GM23338 (cell line): ENCODE measurements around the gene RPS21. TPM values are rescaled to one million over a fixed set of nuclear protein-coding genes. Genes with fewer than 3 reads are reported as not detected.

Source experiments
- ATAC-seq: fragments of 200-7000 bp; cut with Tn5 transposase; 3 replicates; pipeline ENCODE4 v1.9.1; 2020
- DNase-seq: peaks from one replicate; pipeline ENCODE4 v3.0.0-alpha.2; 2015; ENCODE audit warnings: low spot score
- H2AFZ ChIP-seq: fragments of 200-600 bp; sonication (generic); 2 replicates; pipeline ENCODE4 v1.8.0; 2016; ENCODE audit warnings: antibody characterized with exemption, mild to moderate bottlenecking, moderate library complexity
- H3F3A ChIP-seq: fragments of 200-600 bp; sonication (generic); replicated peaks from 2 replicates; pipeline ENCODE4 v1.8.0; 2017; ENCODE audit warnings: antibody characterized with exemption, mixed run types, low read depth
- H3K27ac ChIP-seq: fragments of 200-600 bp; sonication (generic); 2 replicates; pipeline ENCODE4 v1.6.1; 2016; ENCODE audit warnings: low read depth
- H3K27me3 ChIP-seq: fragments of 200-600 bp; sonication (generic); 2 replicates; pipeline ENCODE4 v1.8.0; 2016; ENCODE audit warnings: mild to moderate bottlenecking, mixed run types, moderate library complexity; ENCODE audit not compliant: insufficient read depth
- H3K36me3 ChIP-seq: fragments of 200-600 bp; sonication (generic); 2 replicates; pipeline ENCODE4 v1.8.0; 2016; ENCODE audit warnings: mild to moderate bottlenecking; ENCODE audit not compliant: insufficient read depth
- H3K4me1 ChIP-seq: fragments of 200-600 bp; sonication (generic); 2 replicates; pipeline ENCODE4 v1.8.0; 2016; ENCODE audit warnings: mild to moderate bottlenecking, moderate library complexity; ENCODE audit not compliant: insufficient read depth
- H3K4me2 ChIP-seq: fragments of 200-600 bp; sonication (generic); 2 replicates; pipeline ENCODE4 v1.7.1; 2017; ENCODE audit warnings: mixed run types
- H3K4me3 ChIP-seq: fragments of 200-600 bp; sonication (generic); 2 replicates; pipeline ENCODE4 v1.6.1; 2016; ENCODE audit warnings: mixed run types
- H3K79me2 ChIP-seq: fragments of 200-600 bp; sonication (generic); replicated peaks from 2 replicates; pipeline ENCODE4 v1.8.0; 2017; ENCODE audit warnings: mild to moderate bottlenecking; ENCODE audit not compliant: insufficient read depth
- H3K9me2 ChIP-seq: fragments of 200-600 bp; sonication (generic); 2 replicates; pipeline ENCODE4 v1.8.0; 2017; ENCODE audit not compliant: insufficient read depth
- H4K20me1 ChIP-seq: fragments of 200-600 bp; sonication (generic); replicated peaks from 2 replicates; pipeline ENCODE4 v1.8.0; 2017; ENCODE audit warnings: mild to moderate bottlenecking; ENCODE audit not compliant: insufficient read depth
- H3K27ac Mint-ChIP-seq: 2 replicates; pipeline ENCODE4 v1.8.0; 2020; ENCODE audit warnings: inconsistent platforms, mild to moderate bottlenecking, moderate library complexity, mixed read lengths
- H3K27me3 Mint-ChIP-seq: 3 replicates; pipeline ENCODE4 v1.8.0; 2022; ENCODE audit warnings: low read depth, mild to moderate bottlenecking, moderate library complexity, mixed read lengths, inconsistent platforms; ENCODE audit not compliant: insufficient read depth, poor library complexity
- H3K36me3 Mint-ChIP-seq: 3 replicates; pipeline ENCODE4 v1.8.0; 2021; ENCODE audit warnings: low read depth, mild to moderate bottlenecking, inconsistent platforms, moderate library complexity, mixed read lengths
- H3K4me1 Mint-ChIP-seq: 3 replicates; pipeline ENCODE4 v1.8.0; 2020; ENCODE audit warnings: mild to moderate bottlenecking, inconsistent platforms, mixed read lengths
- H3K4me3 Mint-ChIP-seq: 3 replicates; pipeline ENCODE4 v1.8.0; 2021; ENCODE audit warnings: moderate library complexity, mild to moderate bottlenecking, inconsistent platforms, mixed read lengths
- H3K9me3 Mint-ChIP-seq: 3 replicates; pipeline ENCODE4 v1.8.0; 2020; ENCODE audit warnings: moderate library complexity, mild to moderate bottlenecking, inconsistent platforms, mixed read lengths
- CREB1 ChIP-seq: fragments of 250-450 bp; sonication (Bioruptor Pico); IDR thresholded peaks from 2 replicates; pipeline ENCODE4 v1.5.0; 2020; ENCODE audit warnings: low read depth, mild to moderate bottlenecking, moderate library complexity
- EZH2 ChIP-seq: fragments of 200-600 bp; sonication (generic); IDR thresholded peaks from one replicate; pipeline ENCODE4 v1.8.0; 2017; ENCODE audit warnings: antibody characterized with exemption, mild to moderate bottlenecking, low read depth; ENCODE audit not compliant: unreplicated experiment
- NANOG ChIP-seq: IDR thresholded peaks from 2 replicates; pipeline ENCODE4 v1.6.1; 2016; ENCODE audit warnings: antibody characterized with exemption, borderline replicate concordance
- POLR2AphosphoS5 ChIP-seq: IDR thresholded peaks from 2 replicates; pipeline ENCODE4 v1.6.1; 2016; ENCODE audit warnings: antibody characterized with exemption, low read depth
- STAT1 ChIP-seq: IDR thresholded peaks from one replicate; pipeline ENCODE4 v1.6.1; 2016; ENCODE audit warnings: antibody characterized with exemption; ENCODE audit not compliant: unreplicated experiment
- ZNF114 ChIP-seq: fragments of 250-450 bp; sonication (Bioruptor Pico); IDR thresholded peaks from 2 replicates; pipeline ENCODE4 v1.5.0; 2020; ENCODE audit warnings: mild to moderate bottlenecking, moderate library complexity
- ZNF331 ChIP-seq: fragments of 250-450 bp; sonication (Bioruptor Pico); IDR thresholded peaks from 2 replicates; pipeline ENCODE4 v1.5.0; 2020; ENCODE audit warnings: low read depth, mild to moderate bottlenecking, moderate library complexity
- polyA plus RNA-seq: library from polyadenylated mRNA; unstranded; fragments of >200 nt; fragmentation: Nextera tagmentation; extraction: Ambion mirVana; gene quantifications from 2 replicates; pipeline ENCODE4 v1.2.1, GENCODE V29; 2016
- total RNA-seq: library from RNA; depleted of rRNA; stranded (reverse); fragments of >200 nt; shearing (Covaris generic); gene quantifications from 2 replicates; pipeline ENCODE4 v1.2.3, GENCODE V29; 2014
- TF ChIP-seq, protein P1 (sequence below), 2 experiments: fragments of 200-600 bp in 1 of 2; sonication (generic) in 1 of 2; conservative IDR thresholded peaks; 2 replicates each; pipeline versions ENCODE4 v1.5.1 to v1.6.1; 2016 to 2017; ENCODE audit warnings: antibody characterized with exemption in 2 of 2, low read depth in 2 of 2, mild to moderate bottlenecking in 2 of 2, moderate library complexity in 1 of 2
- TF ChIP-seq, protein P2 (sequence below): IDR thresholded peaks from one replicate; pipeline ENCODE4 v1.6.1; 2018; ENCODE audit warnings: antibody characterized with exemption; ENCODE audit not compliant: unreplicated experiment
- TF ChIP-seq, protein P3 (sequence below): IDR thresholded peaks from 2 replicates; pipeline ENCODE4 v1.6.1; 2016; ENCODE audit warnings: antibody characterized with exemption

RPS21 gene
- total and polyA plus RNA-seq, 2 experiments from 2014 or later, result 759 to 2,298 TPM

DNA sequence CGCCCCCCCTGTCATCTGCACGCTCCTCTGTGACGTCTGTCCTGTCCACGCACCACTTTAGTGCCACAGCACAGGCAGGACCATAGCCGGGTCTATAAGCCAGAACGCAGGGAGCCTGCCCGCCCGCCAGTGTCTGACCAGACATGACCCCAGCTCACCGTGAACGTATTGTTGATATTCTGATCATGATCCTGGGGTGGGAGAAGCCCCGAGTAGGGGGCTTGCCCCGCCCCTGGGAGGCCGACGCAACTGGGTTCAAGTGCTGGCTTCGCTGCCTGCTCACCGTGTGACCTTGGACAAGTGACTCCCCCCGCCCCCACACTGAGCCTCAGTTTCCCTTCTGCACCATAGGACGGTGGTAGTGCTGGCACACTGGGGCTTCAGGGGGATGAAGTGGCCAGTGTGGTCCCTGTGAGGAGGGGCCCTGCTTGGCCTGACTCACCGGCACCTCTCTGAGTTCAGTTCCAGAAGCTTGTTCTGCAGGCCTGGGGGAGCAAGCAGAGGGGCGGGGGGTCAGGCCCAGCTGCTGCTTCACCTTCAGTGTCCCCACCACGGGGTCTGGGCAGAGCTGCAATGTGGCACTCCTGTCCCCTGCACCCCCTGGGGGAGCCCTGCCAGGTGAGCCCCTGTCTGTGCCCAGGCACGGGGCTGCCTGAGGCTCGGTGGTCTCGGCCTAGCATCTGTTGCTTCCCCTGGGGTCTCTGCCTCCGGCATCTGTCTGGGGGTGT is 31.2 kb downstream of the RPS21 start (continued):
- TF ChIP-seq, protein P1, sequence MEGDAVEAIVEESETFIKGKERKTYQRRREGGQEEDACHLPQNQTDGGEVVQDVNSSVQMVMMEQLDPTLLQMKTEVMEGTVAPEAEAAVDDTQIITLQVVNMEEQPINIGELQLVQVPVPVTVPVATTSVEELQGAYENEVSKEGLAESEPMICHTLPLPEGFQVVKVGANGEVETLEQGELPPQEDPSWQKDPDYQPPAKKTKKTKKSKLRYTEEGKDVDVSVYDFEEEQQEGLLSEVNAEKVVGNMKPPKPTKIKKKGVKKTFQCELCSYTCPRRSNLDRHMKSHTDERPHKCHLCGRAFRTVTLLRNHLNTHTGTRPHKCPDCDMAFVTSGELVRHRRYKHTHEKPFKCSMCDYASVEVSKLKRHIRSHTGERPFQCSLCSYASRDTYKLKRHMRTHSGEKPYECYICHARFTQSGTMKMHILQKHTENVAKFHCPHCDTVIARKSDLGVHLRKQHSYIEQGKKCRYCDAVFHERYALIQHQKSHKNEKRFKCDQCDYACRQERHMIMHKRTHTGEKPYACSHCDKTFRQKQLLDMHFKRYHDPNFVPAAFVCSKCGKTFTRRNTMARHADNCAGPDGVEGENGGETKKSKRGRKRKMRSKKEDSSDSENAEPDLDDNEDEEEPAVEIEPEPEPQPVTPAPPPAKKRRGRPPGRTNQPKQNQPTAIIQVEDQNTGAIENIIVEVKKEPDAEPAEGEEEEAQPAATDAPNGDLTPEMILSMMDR (conservative IDR thresholded peaks at IDR 0.05; ENCODE audit: low read depth in 2 of 2), result no peak
- TF ChIP-seq NANOG (no peak), ZNF331 (CRISPR knock-in tag) (no peak), STAT1 (no peak), CREB1 (no peak), EZH2 (no peak), POLR2AphosphoS5 (no peak)
- TF ChIP-seq, protein P2, sequence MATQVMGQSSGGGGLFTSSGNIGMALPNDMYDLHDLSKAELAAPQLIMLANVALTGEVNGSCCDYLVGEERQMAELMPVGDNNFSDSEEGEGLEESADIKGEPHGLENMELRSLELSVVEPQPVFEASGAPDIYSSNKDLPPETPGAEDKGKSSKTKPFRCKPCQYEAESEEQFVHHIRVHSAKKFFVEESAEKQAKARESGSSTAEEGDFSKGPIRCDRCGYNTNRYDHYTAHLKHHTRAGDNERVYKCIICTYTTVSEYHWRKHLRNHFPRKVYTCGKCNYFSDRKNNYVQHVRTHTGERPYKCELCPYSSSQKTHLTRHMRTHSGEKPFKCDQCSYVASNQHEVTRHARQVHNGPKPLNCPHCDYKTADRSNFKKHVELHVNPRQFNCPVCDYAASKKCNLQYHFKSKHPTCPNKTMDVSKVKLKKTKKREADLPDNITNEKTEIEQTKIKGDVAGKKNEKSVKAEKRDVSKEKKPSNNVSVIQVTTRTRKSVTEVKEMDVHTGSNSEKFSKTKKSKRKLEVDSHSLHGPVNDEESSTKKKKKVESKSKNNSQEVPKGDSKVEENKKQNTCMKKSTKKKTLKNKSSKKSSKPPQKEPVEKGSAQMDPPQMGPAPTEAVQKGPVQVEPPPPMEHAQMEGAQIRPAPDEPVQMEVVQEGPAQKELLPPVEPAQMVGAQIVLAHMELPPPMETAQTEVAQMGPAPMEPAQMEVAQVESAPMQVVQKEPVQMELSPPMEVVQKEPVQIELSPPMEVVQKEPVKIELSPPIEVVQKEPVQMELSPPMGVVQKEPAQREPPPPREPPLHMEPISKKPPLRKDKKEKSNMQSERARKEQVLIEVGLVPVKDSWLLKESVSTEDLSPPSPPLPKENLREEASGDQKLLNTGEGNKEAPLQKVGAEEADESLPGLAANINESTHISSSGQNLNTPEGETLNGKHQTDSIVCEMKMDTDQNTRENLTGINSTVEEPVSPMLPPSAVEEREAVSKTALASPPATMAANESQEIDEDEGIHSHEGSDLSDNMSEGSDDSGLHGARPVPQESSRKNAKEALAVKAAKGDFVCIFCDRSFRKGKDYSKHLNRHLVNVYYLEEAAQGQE, result no peak
- TF ChIP-seq, protein P3, sequence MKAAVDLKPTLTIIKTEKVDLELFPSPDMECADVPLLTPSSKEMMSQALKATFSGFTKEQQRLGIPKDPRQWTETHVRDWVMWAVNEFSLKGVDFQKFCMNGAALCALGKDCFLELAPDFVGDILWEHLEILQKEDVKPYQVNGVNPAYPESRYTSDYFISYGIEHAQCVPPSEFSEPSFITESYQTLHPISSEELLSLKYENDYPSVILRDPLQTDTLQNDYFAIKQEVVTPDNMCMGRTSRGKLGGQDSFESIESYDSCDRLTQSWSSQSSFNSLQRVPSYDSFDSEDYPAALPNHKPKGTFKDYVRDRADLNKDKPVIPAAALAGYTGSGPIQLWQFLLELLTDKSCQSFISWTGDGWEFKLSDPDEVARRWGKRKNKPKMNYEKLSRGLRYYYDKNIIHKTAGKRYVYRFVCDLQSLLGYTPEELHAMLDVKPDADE, result no peak

DNA sequence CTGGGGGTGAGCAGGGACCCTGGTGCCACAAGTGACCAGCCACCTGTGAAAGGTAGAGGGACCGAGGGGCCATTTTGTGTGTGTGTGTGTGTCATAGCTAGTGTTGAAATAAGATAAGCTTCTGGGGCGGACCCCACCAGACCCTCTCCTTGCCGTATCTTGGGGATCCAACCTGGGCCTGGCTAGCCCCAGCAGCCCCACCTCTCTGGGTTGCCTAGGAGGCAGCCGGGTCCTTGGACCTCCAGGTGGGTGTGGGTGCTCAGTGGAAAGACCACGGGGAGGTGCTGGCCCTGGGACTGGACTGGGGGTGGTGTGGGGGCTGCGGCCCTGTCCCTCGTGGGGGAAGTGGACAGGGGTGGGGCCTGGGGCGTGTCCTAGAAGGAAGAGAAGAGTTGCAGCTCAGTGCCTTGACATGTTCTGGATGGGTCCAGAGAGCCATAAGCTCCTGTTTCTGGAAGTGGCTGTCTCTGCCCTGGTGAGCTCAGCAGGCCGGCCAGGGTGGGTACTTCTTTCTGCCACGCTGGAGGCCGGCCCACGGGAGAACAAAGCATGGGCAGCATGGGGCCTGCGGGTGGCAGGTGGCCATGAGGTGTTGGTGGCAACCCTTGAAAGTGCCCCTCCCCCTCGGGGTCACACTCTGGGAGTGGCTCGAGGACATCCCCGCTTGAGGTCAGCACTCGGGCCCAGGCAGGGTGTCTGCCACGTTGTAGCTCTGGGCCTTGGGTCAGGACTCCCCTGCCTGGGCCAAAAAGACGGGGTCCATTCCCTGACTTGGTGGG is 32.0 kb downstream of the RPS21 start:
- DNase-seq (no peak), ATAC-seq (no peak)
- Histone ChIP-seq H3K36me3 (no peaks in the 10 kb centered on the region), H3K9me2 (no peaks in the 10 kb centered on the region), H3K4me2 (no peak overlapping the region), H3F3A (peaks cover 8% of the 10 kb centered on the region; the same call in 1 of the 2 replicates), H3K4me1 (no peaks in the 10 kb centered on the region), H2AFZ (no peak overlapping the region), H3K27me3 (no peaks in the 10 kb centered on the region), H3K4me3 (no peak overlapping the region), H4K20me1 (no peaks in the 10 kb centered on the region), H3K79me2 (no peaks in the 10 kb centered on the region), H3K27ac (no peak overlapping the region)
- peaks cover 2% of the 10 kb centered on the region; the same call in 1 of the 3 replicates for H3K4me1 Mint-ChIP-seq
- no peak overlapping the region for H3K27ac Mint-ChIP-seq
- H3K4me3 Mint-ChIP-seq, result no peak overlapping the region
- no peaks in the 10 kb centered on the region for H3K36me3 Mint-ChIP-seq
- H3K27me3 Mint-ChIP-seq, result peaks cover 2% of the 10 kb centered on the region
- no peaks in the 10 kb centered on the region for H3K9me3 Mint-ChIP-seq
- TF ChIP-seq EZH2 (no peak), ZNF114 (no peak), NANOG (no peak)
- TF ChIP-seq, protein P3, result no peak
